HUDEP-2 (cell line): Measurements from ENCODE around the gene RSRC1.

Experiments
- DNase-seq, 76 experiments: peaks; one replicate each; lab custom pipeline; 2025; ENCODE audit not compliant: unreplicated experiment in 76 of 76; lab: John Stamatoyannopoulos, UW

The RSRC1 gene

GRCh38 chr3:158451405-158452055 is 341.6 kb downstream of the RSRC1 start:
- no peak for DNase-seq

- no peak for DNase-seq
Measured at GRCh38 chr3:158452334-158452733, 342.4 kb downstream of the RSRC1 start.

GRCh38 chr3:158453004-158453403 is 343.1 kb downstream of the RSRC1 start:
- no peak for DNase-seq

- DNase-seq, result no peak
Measured at GRCh38 chr3:158453865-158454264, 344.0 kb downstream of the RSRC1 start.

- DNase-seq, result no peak
Measured at GRCh38 chr3:158455406-158455805, 345.5 kb downstream of the RSRC1 start.

- no peak for DNase-seq
Measured at GRCh38 chr3:158456114-158456513, 346.2 kb downstream of the RSRC1 start.

GRCh38 chr3:158458464-158458863 is 348.6 kb downstream of the RSRC1 start:
- DNase-seq, result no peak

- no peak for DNase-seq
Measured at GRCh38 chr3:158460926-158461325, 351.0 kb downstream of the RSRC1 start.

GRCh38 chr3:158463556-158463955 is 353.7 kb downstream of the RSRC1 start:
- DNase-seq, result no peak

GRCh38 chr3:158465074-158465473 is 355.2 kb downstream of the RSRC1 start:
- DNase-seq, result no peak

GRCh38 chr3:158470944-158471638 is 361.2 kb downstream of the RSRC1 start:
- peak in 54 of 76 experiments; percentile 2 to 78 (median 32) for DNase-seq

- DNase-seq, result peak in 2 of 76 experiments; percentile 13
Measured at GRCh38 chr3:158471639-158472294, 361.9 kb downstream of the RSRC1 start.

GRCh38 chr3:158479051-158479450 is 369.2 kb downstream of the RSRC1 start:
- no peak for DNase-seq

- no peak for DNase-seq
Measured at GRCh38 chr3:158483701-158484235, 373.9 kb downstream of the RSRC1 start.

- DNase-seq, result peak in 7 of 76 experiments; percentile 4 to 37 (median 12)
Measured at GRCh38 chr3:158486200-158486599, 376.3 kb downstream of the RSRC1 start.

- no peak for DNase-seq
Measured at GRCh38 chr3:158488670-158489069, 378.8 kb downstream of the RSRC1 start.

- DNase-seq, result no peak
Measured at GRCh38 chr3:158489181-158489580, 379.3 kb downstream of the RSRC1 start.

- peak in 2 of 76 experiments; percentile 9 to 14 for DNase-seq
Measured at GRCh38 chr3:158491968-158492367, 382.1 kb downstream of the RSRC1 start.

GRCh38 chr3:158492685-158493084 is 382.8 kb downstream of the RSRC1 start:
- DNase-seq, result peak in 7 of 76 experiments; percentile 2 to 29 (median 10)

GRCh38 chr3:158493931-158494330 is 384.0 kb downstream of the RSRC1 start:
- no peak for DNase-seq

- DNase-seq, result peak in 5 of 76 experiments; percentile 6 to 26 (median 8)
Measured at GRCh38 chr3:158494673-158495072, 384.8 kb downstream of the RSRC1 start.
